ENCODE measurements around the gene LY6G5C. TPM values are rescaled to one million over a fixed set of nuclear protein-coding genes. Genes with fewer than 3 reads are reported as not detected.

Gene LY6G5C
- total and polyA plus RNA-seq, 12 donors: 0.39 to 3.6 (median 1.9) TPM; not detected in 1

- H3K36me3 ChIP-seq (replicated peaks in 1 of 2): peaks cover 0 to 4% of the 10 kb centered on the region in 2 donors
- H3K27me3 ChIP-seq: no peaks in the 10 kb centered on the region
- TF ChIP-seq CTCF (IDR thresholded peaks at IDR 0.05) (no peak), POLR2A (IDR thresholded peaks at IDR 0.05) (no peak)
- no peaks in the 10 kb centered on the region for H3K9me3 ChIP-seq (replicated peaks in 1 of 3)
- peaks cover 6 to 27% of the 10 kb centered on the region in 2 donors for H3K4me1 ChIP-seq (replicated peaks in 1 of 2)
- peak overlapping the region in 1 of 5 donors; percentile 17 for H3K27ac ChIP-seq
- intact Hi-C loops (cut with DNase I): no loop called here
- H3K4me3 ChIP-seq: no peak overlapping the region
- DNase-seq: no peak
- WGBS, 4 donors: 86 to 87% (median 86%) methylated on average over 12 of the region's 12 CpGs
These were observed 44.9 kb upstream of the LY6G5C start for GRCh38 chr6:31725502-31726350.

GRCh38 chr6:31723980-31724691, 43.3 kb upstream of the LY6G5C start:
- no peaks in the 10 kb centered on the region for H3K9me3 ChIP-seq (replicated peaks in 1 of 3)
- DNase-seq: no peak
- 89 to 93% (median 92%) methylated on average over 21 to 25 of the region's 25 CpGs for WGBS, 4 donors
- H3K27ac ChIP-seq: no peak overlapping the region
- H3K27me3 ChIP-seq: no peaks in the 10 kb centered on the region
- H3K4me3 ChIP-seq: no peak overlapping the region
- TF ChIP-seq POLR2A (IDR thresholded peaks at IDR 0.05) (no peak), CTCF (IDR thresholded peaks at IDR 0.05) (no peak)
- H3K36me3 ChIP-seq (replicated peaks in 1 of 2): no peaks in the 10 kb centered on the region
- H3K4me1 ChIP-seq (replicated peaks in 1 of 2): peaks cover 6 to 21% of the 10 kb centered on the region in 2 donors
- intact Hi-C loops (cut with DNase I): no loop called here

- H3K9me3 ChIP-seq (replicated peaks in 1 of 3): no peaks in the 10 kb centered on the region
These were observed 42.5 kb upstream of the LY6G5C start, which contains the start of gene MPIG6B for GRCh38 chr6:31723245-31723979. MPIG6B (plus strand) TSS chr6:31723373; CDS start chr6:31723384, 11 bp downstream.

More at GRCh38 chr6:31723245-31723979, 42.5 kb upstream of the LY6G5C start, which contains the start of gene MPIG6B:
- no peak within 1 kb of the TSS for H3K4me3 ChIP-seq
- 76 to 81% (median 80%) methylated on average over 26 to 46 of the region's 46 CpGs for WGBS, 4 donors
- intact Hi-C loops (cut with DNase I): no loop called here
- H3K27ac ChIP-seq: no peak within 1 kb of the TSS
- no peaks in the 10 kb centered on the region for H3K36me3 ChIP-seq (replicated peaks in 1 of 2)
- no peaks in the 10 kb centered on the region for H3K27me3 ChIP-seq
- no peak for TF ChIP-seq CTCF (IDR thresholded peaks at IDR 0.05)
- TF ChIP-seq POLR2A (IDR thresholded peaks at IDR 0.05): no peak
- peaks cover 0 to 14% of the 10 kb centered on the region in 2 donors for H3K4me1 ChIP-seq (replicated peaks in 1 of 2)
- peak in 1 of 7 donors; percentile 23 for DNase-seq

Measured in adrenal gland (tissue), 12 donors.